Activated CD8-positive, alpha-beta memory T cell treated with anti-CD3 and anti-CD28 coated beads for 48 hours (primary cell): ENCODE measurements around the gene BAG2.
A peak's percentile ranks its signal among the peaks of the same experiment; 100 is the strongest.

Source experiments
- DNase-seq, 3 experiments: peaks; one replicate each; pipeline ENCODE4 v3.0.0-alpha.2; 2020; ENCODE audit warnings: low read depth in 2 of 3, low spot score in 2 of 3

The BAG2 gene

DNA sequence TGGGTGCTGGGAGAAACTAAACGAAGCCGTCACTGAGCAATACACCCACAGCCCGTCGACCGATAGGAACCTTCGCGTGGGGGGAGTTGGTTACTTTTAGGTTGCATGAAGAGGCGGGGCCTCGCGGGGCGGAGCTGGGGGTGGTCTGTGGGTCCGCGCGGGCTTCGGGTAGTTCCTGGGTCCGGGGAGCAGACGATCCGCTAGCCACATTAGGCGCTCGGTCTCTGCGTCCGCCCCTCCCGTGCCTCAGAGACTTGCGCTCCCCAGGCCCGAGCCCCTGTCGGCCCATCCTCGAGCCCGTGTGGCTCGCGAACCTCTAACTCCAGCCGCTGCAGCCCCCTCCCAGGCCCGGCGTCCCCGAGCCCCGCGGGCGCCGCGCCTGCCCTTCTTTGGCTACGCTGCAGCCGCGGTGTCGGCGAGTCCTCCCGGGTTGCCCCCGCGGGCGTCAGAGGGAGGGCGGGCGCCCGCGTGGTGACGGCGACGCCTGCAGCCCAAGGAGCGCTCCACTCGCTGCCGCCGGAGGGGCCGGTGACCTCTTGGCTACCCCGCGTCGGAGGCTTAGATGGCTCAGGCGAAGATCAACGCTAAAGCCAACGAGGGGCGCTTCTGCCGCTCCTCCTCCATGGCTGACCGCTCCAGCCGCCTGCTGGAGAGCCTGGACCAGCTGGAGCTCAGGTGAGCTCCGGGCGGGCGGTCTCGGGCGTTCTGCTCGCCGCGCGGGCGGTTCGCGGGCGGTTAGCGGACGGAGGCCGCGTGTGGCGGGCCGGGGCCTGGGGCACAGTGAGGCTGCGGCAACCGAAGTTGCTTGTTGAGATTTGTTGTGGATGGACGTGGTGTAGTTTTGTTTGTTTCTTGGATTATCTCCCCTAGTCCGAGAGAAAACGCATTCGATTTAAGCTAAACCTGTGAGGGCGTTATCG, at the start of gene BAG2:
TSS of gene BAG2 (plus strand) at position 191 of the 920 bp plus-strand sequence. CDS start at position 563, 372 bp downstream.
- DNase-seq, result peak; percentile 78 to 82 (median 80)

DNA sequence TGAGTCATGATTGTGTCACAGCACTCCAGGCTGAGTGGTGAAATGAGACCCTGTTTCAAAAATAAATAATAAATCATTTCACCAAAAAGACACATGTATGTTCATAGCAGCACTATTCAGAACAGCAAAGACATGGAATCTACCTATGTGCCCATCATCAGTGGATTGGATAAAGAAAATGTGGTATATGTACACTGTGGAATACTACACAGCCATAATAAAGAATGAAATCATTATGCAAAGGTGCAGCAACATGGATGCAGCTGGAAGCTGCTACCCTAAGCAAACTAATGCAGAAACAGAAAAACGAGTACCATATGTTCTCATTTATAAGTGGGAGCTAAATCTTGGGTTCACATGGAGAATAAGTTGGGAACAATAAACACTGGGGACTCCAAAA, 49.0 kb upstream of the BAG2 start:
- no peak for DNase-seq

DNA sequence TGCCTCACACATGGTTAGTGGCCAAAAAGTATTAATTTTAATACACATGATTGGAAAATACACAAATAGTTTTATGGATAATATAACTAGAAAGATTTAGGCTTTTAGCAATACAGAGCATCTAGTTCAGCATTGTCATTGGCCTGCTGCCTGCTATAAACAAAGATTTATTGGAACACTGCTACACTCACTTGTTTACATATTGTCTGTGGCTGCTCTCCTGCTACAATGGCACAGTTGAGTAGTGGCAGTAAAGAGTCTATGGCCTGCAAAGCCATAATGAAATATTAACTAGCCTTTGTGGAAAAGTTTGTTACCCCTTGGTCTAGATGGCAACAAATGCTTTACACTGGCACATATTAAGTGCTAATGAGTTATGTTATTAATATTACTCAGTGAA, 44.4 kb upstream of the BAG2 start:
- no peak for DNase-seq

DNA sequence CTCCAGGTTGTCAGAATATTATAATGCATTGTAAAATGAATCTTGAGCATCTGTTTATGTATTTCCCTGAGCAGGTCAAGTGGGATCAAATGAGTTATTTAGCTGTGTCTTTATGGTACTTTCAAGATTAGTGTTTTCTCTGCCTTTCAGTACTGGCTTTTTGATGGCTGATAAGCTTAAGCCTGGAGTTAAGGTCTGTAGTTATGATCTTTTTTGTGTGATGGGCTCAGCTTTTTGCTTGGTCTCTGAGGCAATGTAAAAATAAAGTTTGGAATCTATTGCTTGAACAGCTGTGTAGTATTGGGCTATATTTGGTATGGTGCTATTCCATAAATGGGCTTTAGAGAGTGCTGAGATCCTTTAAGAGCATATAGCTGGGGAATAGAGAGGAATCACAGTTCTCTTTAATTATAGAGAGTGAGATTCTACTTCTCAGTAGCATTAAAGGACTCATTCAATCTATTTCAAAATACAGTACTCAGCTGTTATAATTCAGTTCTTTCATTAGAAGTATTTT, 41.4 kb upstream of the BAG2 start:
- DNase-seq, result no peak

DNA sequence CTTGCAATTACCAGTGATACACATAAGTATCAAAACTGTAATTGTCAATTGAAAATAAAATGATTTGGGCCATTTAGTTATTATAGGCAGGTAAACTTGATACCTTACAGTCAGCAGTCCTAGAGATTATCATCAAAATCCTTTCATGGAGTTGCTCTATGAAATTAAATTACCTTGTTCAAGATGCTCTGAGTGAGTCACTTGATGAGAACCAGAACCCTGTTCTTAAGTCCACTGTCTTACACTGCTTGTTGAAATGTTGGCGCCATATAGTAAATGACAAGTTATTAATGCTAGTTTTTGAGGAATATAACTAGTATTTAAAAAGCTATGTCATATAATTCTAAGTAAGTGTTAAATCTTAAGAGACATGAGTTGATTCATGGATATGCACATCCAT, 37.2 kb upstream of the BAG2 start:
- DNase-seq, result no peak

DNA sequence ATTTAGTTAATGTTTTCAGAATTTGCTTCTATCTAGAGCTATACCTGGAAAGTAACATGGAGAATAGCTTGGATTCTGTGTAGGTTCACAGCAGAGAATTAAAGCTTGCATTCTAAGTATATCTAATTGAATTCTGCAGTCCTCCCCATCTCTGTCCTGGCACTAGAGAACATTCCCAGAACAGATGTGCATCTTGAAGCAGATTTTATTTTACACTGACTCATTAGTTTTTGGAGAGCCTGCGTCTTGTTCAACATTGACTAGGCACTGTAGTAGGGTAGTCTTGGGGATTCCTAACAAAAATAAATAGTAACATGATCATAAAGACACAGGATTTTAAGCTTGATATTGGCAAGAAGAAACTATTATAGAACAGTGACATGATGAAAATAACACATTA, 36.2 kb upstream of the BAG2 start:
- no peak for DNase-seq

DNA sequence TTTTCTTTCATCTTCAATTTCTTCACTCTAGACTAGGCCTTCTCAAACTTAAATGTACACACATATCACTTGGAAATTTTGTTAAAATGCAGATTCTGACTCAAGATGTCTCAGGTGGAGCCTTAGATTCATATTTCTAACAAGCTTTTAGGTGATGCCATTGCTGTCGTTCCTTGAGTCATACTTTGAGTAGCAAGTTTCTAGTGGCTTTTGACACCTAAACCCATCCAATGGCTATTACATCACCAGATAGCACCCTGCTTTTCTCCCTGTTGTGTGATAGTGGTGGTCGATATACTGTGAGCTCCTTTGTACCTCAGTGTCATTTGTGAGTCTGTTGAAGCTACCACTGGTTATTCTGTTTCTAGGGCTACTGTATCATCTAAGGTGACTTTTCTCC, 34.8 kb upstream of the BAG2 start:
- DNase-seq, result no peak

DNA sequence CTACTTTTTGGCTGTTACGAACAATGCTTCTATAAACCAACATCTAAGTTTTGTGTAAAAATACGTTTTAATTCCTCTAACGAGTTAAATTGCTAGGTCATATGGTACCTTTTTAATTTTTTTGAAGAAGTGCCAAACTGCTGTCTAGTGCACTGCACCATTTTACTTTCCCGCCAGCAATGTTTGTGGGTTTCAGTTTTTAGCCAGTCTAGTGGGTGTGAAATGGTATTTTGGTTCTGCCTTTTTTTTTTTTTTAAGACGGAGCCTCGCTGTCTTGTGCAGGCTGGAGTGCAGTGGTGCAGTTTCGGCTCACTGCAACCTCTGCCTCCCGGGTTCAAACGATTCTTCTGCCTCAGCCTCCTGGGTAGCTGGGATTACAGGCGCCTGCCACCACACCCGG, 34.1 kb upstream of the BAG2 start:
- DNase-seq, result no peak

DNA sequence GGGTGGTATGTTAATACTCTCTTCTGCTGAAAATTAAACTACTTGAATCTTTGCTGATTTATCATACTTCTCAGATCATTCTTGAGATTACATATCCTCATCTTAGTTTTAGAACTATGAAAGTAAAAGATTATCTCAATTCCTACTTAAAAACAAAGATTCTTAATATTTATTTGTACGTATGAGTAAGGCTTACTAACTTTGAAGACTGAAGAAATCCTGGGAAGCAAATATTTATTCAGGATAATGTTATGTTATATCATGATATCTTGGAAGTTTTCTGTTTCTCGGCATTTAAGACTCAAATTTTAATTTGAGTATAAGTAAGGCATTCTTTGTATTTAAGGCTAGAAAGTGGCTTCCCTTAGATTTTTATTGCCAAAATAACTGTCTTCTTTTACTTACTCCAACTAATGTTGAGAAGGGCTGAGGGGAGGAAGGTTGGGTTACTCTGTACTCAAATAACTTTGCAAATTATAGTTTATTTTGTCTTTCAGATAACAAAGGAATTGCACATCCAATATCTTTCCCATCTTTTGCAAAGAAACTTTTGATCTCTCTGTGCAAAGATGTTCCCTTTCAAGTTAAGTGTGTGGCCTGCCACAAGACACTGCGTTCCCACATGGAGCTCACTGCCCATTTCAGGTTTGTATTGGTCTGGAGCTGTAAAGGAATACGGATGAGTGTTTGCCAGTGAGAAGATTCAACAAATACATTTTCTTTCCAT, 30.5 kb upstream of the BAG2 start:
- no peak for DNase-seq

DNA sequence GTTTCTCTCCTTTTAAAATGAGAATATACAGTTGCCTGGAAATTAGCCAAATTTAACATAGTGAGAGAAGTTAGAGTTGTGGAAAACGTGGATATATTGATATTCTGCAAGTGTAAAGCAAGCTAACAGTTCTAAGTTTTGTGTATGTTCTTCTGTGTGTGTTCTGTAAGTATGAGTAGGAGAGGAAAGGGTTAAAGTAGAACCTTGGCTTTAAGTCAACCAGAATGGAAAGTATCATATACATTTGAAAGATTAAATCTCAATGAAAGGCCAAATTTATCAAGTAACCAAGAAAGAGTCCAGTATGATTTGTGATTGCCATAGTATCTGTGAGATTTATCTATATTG, 30.0 kb upstream of the BAG2 start:
- no peak for DNase-seq

DNA sequence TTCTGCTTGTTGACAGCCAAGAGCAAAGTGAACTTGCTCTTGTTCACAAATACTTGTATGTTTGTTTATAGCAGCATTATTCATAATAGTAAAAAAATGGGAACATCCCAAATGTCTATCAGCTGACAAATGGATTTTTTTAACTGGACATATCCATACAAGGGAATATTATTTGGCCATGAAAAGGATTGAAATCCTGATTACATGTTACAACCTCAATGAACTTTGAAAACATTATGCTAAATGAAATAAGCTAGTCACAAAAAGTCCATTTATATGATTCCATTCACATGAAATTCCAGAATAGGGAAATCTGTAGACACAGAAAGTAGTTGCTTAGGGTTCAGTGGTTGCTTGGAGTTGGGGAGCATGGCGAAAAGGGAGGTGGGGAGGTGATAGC, 28.4 kb upstream of the BAG2 start:
- no peak for DNase-seq

DNA sequence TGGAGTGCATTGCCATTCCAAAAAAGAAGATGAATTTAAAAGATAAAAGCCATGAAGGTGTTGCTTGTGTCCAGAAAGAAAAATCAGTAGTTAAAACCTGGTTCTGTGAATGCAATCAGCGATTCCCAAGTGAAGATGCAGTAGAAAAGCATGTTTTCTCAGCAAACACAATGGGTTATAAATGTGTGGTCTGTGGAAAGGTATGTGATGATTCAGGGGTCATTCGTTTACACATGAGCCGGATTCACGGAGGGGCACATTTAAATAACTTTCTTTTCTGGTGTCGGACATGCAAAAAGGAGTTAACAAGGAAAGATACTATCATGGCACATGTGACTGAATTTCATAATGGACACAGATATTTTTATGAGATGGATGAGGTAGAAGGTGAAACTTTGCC, 24.7 kb upstream of the BAG2 start:
- DNase-seq, result no peak

DNA sequence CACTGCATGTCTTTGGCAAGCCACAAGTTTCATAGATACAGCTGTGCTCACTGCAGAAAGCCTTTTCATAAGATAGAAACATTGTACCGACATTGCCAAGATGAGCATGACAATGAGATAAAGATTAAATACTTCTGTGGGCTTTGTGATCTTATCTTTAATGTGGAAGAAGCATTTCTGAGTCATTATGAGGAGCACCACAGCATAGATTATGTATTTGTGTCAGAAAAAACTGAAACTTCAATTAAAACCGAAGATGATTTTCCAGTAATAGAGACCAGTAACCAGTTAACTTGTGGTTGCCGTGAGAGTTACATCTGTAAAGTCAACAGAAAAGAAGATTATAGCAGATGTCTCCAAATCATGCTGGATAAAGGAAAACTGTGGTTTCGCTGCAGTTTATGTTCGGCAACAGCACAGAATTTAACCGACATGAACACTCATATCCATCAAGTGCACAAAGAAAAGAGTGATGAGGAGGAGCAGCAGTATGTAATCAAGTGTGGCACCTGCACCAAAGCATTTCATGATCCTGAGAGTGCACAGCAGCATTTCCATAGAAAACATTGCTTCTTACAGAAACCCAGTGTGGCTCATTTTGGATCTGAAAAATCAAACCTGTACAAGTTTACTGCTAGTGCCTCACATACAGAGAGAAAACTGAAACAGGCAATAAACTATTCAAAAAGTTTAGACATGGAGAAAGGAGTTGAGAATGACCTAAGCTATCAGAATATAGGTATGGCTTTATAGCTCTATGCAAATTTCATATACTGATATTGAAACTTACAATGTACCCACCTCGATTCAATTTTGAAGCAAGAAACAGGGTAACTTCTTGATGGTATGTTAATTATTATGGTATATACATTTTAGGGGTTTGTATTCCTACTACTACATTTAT, 23.9 kb upstream of the BAG2 start:
- DNase-seq, result no peak

DNA sequence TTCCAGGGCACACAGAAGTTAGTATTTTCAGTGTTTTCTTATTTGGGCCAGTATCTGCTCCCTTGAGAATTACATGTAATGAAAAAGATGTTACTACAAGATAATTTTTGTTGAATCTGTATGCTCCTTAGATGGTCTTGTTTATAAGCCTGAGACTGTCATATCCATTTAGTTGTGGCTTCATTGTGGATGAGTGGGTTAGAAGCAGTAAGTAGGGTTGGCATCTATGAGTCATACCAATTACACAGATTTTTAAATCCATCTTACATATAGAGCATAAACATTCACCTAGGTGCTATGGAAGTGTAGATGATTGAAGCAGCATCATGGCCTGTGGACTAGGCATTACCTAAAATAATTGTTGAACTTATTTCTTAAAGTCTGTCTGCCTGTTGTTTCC, 13.5 kb upstream of the BAG2 start:
- DNase-seq, result no peak

DNA sequence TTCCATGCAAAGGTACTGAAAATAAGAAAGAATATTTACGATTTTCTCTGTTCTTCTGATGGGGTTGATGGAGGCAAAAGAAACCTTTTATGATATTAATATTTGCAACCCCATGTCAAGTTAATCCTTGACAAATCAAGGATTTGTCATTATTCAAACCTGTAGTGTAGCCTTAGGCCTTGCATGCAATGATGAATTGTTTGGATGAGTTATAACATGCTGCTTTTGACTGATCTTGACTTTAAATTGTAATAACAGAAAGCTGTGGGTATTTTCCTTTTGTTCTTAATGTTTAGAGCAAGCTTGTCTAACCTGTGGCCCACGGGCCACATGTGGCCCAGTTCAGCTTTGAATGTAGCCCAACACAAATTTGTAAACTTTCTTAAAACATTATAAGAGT, 13.0 kb upstream of the BAG2 start:
- no peak for DNase-seq

DNA sequence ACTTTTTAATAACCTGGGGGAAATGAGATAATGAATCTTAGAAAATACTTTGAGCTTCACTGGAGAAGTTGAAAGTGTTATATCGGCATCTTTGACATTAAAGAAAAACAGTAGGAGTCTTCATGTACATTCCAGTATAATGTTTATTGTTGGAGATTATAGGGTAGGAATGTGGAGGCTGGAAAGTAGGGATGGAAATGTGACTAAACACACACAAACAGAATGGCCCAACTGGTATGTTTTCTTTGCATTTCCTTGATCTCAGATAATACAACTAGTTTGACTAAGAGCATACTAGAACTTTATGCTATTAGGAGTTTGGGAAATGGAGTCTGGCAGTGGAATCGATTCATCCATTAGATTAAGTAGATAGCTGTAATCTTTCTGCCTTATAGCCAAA, 10.1 kb upstream of the BAG2 start:
- no peak for DNase-seq

DNA sequence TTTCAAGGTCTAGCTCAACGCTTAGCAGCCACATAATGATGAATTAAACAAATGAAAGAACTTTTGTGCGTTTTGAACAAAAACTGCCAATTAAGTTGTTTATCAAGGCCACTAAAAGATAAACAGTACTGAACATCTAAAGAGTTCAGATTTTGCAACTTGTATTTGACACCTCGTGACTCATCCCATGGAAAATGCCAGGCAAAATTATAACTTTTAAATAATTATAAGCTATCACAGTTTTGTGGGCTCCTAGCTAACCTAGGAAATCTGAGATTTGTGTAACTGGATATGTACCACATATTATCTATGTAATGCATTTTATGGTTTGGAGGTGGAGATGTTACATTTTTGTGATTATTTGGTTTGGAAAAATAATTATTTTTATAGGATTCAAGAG, 9.6 kb upstream of the BAG2 start:
- DNase-seq, result no peak

DNA sequence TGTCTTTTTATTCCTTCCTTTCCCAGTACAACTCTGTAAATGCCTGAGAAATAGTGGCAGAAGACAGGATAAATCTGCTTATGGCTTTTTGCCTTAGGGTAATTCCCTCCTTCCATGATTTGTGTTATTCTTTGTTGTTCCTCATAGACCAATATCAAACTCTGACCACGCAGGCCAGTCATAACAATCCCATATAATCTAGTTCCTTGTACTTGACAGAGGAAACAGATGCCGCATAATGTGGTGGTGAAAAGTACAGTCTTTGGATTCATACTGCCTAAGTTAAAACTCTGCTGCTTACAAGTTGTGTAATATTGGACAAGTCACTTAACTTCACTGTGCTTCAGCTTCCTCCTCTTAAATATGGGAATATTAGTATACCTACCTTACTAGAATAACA, 8.2 kb upstream of the BAG2 start:
- DNase-seq, result no peak

DNA sequence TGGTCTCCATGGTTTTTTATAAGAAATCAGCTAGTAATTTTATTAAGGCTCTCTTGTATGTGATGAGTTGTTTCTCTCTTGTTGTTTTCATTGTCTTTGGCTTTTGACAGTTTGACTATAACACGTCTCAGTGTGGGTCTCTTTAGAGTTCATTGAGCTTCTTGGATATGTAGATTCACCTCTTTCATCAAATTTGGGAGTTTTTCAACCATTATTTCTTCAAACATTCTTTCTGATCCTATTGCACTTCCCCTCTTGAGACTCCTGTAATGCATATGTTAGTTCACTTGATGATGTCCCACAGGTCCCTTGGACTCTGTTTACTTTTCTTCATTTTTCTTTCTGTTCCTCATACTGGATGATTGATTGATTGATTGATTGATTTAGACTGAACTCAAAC, 7.0 kb upstream of the BAG2 start:
- no peak for DNase-seq

DNA sequence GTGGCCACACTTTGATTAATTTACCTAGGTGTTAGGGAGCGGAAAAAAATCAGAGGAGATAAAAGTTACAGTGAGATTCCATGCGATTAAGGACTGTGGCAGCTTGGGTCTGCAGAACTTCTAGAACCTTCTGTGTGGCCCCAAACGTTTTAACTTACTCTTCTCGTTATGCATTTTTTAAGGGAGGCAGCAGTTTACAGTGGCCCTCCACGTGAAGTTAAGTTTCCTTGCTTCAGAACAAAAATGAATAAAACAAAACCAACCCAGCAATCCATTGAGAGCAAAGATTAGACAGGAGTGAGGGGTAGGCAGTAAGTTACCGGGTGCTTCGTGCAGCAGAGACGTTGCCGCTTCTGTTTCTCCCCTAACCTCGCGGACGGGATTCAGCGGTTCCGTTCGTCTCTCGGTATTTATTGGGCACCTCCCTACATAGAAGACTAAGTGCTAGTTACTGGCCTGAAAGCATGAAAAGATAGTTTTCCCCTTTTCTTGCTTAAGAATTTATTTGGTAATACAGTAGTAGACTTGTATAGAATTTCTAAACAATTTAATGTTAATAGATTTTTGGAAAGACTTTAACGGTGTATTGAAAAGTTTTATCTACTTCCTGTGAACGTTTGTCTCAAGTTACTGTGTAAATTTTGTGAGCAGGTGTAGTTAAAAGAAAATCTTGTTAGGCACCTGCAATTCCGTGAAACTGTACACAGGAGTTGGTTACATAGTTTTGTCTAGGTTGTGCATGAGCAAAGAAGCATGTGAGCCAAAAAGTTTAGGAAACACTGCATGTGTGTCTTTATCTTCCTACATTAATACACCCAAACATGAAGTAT, 1.1 kb downstream of the BAG2 start:
- DNase-seq, result no peak
